HL-60/S4 treated with retinoic acid at 250 ng/mL for 4 days and 3 days (cell line): ENCODE measurements around the gene NDUFAF3.

Source experiments
- in situ Hi-C: fragments of 300-500 bp; cut with MboI; formaldehyde crosslinking; loops from 2 replicates; pipeline ENCODE4 v1.7.0; 2022; ENCODE audit warnings: low sequenced_read_pairs

Gene NDUFAF3

DNA sequence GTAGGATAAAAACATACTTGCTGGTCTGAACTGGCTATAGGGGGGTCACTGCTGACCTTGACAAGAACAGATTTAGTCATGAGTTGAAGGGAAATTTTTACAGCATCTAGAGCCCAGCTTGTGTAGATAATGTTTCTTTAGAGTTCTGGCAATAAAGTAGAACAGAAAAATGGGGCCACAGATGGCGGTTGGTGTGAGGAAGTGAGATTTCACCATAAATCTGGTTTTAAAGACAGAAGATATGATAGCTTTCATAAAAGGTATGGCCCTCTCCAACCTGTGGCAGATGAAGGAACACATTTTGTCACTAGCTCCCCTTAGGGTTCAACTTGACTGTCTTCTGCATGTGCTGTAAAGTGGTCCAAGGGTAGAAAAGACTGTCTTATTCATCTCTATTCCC, 31.6 kb downstream of the NDUFAF3 start:
- in situ Hi-C loops, result no loop called here

DNA sequence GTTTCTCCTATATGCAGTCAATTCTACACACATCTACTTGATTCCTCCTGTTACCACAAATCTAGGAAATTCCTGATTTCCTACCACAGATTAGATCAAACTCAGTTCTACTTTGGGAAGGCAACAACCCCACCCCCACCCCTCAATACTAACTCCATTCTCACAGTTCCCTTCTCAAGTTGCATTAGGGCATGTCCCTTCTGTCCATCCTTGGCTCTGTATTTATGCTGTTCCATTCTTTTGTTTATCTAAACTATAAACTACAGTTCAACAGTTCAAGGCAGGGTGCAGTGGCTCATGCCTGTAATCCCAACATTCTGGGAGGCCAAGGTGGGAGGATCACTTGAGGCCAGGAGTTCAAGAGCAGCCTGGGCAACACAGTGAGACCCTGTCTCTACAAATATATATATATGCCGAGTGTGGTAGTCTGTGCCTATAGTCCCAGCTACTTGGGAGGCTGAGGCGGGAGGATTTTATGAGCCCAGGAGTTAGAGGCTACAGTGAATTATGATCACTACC, 32.5 kb downstream of the NDUFAF3 start:
- in situ Hi-C loops, result no loop called here

DNA sequence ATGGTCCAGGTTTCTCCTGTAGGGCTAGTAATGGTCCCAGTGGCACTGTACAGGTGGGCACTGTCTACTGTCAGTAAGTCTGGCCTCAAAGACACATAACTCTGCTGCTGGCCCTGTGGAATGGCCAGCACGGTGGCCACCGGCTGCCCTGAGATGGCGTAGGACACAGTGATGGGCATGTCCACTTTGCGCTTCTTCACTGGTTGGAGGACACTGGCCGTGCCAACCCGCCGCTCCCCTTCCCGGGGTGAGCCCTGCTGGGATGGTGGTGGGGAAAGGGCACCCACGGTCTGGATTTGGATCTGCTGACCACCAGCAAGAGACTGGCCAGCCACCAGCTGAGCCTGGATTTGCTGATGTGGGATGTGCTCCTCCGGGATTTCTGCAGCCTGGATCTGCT, 35.3 kb downstream of the NDUFAF3 start:
- in situ Hi-C loops, result no loop called here

DNA sequence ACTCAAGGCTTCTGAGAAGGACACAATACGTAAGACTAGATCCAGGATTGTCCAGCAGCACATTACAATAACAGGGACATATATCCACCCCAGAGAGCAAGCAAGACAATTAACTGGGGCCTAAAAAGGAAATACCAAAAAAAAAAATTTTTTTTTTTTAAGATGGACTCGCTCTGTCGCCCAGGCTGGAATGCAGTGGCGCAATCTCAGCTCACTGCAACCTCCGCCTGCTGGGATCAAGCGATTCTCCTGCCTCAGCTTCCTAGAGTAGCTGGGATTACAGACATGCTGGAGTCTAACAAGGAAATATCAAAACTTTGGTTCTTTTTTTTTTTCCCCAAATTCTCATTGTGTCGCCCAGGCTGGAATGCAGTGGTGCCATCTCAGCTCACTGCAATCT, 36.1 kb downstream of the NDUFAF3 start:
- in situ Hi-C loops, result no loop called here
